AG04450 (cell line): Measurements from ENCODE around the gene KCNJ12. TPM values are rescaled to one million over a fixed set of nuclear protein-coding genes. Genes with fewer than 3 reads are reported as not detected.

ENCODE experiments used
- CTCF ChIA-PET: fragments of 300-600, 350-600 bp; formaldehyde crosslinking; extraction: SDS; loops from one replicate; lab custom pipeline; 2022; ENCODE audit warnings: antibody characterized with exemption, inconsistent platforms; lab: Charles Lee
- POLR2A ChIA-PET: fragments of 350-600 bp; formaldehyde crosslinking; extraction: SDS; loops from one replicate; lab custom pipeline; 2021; ENCODE audit warnings: antibody characterized with exemption, inconsistent platforms; lab: Yijun Ruan, JAX
- DNase-seq: peaks from one replicate; pipeline ENCODE4 v3.0.0-alpha.2; 2011; ENCODE audit warnings: low read depth, low spot score
- H3K27ac ChIP-seq: one replicate; pipeline ENCODE4 v1.5.1; 2012; ENCODE audit warnings: low read depth, low read length, control low read depth
- H3K27me3 ChIP-seq: one replicate; pipeline ENCODE4 v1.6.0; 2012; ENCODE audit warnings: low read length; ENCODE audit not compliant: control insufficient read depth, insufficient read depth
- H3K4me3 ChIP-seq: 2 replicates; pipeline ENCODE4 v1.5.1; 2011; ENCODE audit warnings: mild to moderate bottlenecking, low read depth, low read length, control low read depth
- H3K9me3 ChIP-seq: 2 replicates; pipeline ENCODE4 v1.5.1; 2012; ENCODE audit warnings: low read length; ENCODE audit not compliant: control insufficient read depth, insufficient read depth
- polyA plus RNA-seq: library from polyadenylated mRNA; depleted of rRNA; stranded (reverse); fragments of >200 nt; gene quantifications from 2 replicates; pipeline ENCODE4 v1.2.3, GENCODE V29; 2011
- TF ChIP-seq, protein P1 (sequence below): IDR thresholded peaks from 2 replicates; pipeline ENCODE4 v1.5.1; 2011; ENCODE audit warnings: low read depth, low read length, control low read depth, inconsistent platforms

Gene KCNJ12
- polyA plus RNA-seq, 1 experiment = 0.02 TPM

GRCh38 chr17:21373036-21373435, 3.1 kb upstream of the KCNJ12 start:
- ChIA-PET POLR2A (no interaction called here), CTCF (interaction anchor here (1.0 kb wide), 2 partner anchors 84 to 93 kb away, joined by 3 read pairs; no protein-coding TSS in a partner anchor)
- no peak for DNase-seq
- Histone ChIP-seq H3K27ac (no peak overlapping the region), H3K27me3 (peaks cover 46% of the 10 kb centered on the region), H3K4me3 (no peak overlapping the region), H3K9me3 (no peaks in the 10 kb centered on the region; the same call in 1 of the 2 replicates)
- TF ChIP-seq, protein P1, sequence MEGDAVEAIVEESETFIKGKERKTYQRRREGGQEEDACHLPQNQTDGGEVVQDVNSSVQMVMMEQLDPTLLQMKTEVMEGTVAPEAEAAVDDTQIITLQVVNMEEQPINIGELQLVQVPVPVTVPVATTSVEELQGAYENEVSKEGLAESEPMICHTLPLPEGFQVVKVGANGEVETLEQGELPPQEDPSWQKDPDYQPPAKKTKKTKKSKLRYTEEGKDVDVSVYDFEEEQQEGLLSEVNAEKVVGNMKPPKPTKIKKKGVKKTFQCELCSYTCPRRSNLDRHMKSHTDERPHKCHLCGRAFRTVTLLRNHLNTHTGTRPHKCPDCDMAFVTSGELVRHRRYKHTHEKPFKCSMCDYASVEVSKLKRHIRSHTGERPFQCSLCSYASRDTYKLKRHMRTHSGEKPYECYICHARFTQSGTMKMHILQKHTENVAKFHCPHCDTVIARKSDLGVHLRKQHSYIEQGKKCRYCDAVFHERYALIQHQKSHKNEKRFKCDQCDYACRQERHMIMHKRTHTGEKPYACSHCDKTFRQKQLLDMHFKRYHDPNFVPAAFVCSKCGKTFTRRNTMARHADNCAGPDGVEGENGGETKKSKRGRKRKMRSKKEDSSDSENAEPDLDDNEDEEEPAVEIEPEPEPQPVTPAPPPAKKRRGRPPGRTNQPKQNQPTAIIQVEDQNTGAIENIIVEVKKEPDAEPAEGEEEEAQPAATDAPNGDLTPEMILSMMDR = no peak

GRCh38 chr17:21373696-21374440, 2.3 kb upstream of the KCNJ12 start:
- no peaks in the 10 kb centered on the region; the same call in 1 of the 2 replicates for H3K9me3 ChIP-seq
- POLR2A ChIA-PET = no interaction called here
- no peak for DNase-seq
- TF ChIP-seq, protein P1 = no peak
- no peak overlapping the region for H3K27ac ChIP-seq
- CTCF ChIA-PET = no interaction called here
- H3K4me3 ChIP-seq = no peak overlapping the region
- peaks cover 54% of the 10 kb centered on the region for H3K27me3 ChIP-seq

- H3K27ac ChIP-seq = no peak overlapping the region
- no peaks in the 10 kb centered on the region; the same call in 1 of the 2 replicates for H3K9me3 ChIP-seq
- H3K4me3 ChIP-seq = no peak overlapping the region
- TF ChIP-seq, protein P1 = no peak
- POLR2A ChIA-PET = no interaction called here
- no peak for DNase-seq
- CTCF ChIA-PET = no interaction called here
- peaks cover 58% of the 10 kb centered on the region for H3K27me3 ChIP-seq
These were observed 1.6 kb upstream of the KCNJ12 start for GRCh38 chr17:21374441-21375161.

GRCh38 chr17:21375162-21375560, 996 bp upstream of the KCNJ12 start:
- ChIA-PET POLR2A (no interaction called here), CTCF (no interaction called here)
- TF ChIP-seq, protein P1 = no peak
- DNase-seq = no peak
- H3K4me3 ChIP-seq = no peak overlapping the region
- H3K9me3 ChIP-seq = no peaks in the 10 kb centered on the region; the same call in 1 of the 2 replicates
- H3K27me3 ChIP-seq = peaks cover 56% of the 10 kb centered on the region
- no peak overlapping the region for H3K27ac ChIP-seq

DNA sequence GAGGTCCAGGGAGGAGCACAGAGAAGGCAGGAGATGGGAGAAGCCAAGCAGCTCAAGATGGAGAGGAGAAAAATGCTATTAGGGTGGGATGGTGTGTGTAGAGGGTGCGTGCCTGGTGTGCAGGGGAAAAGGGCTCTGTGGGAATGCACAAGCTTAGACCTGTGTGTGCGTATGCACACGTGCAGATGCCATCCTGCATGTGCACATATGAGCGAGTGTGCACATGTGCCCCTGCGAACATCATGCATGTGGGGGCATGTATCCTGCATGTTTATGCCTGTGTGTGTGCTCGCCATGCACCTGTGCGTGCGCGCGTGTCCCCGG, 438 bp upstream of the KCNJ12 start:
- CTCF ChIA-PET = no interaction called here
- peaks cover 57% of the 10 kb centered on the region for H3K27me3 ChIP-seq
- no peak for DNase-seq
- POLR2A ChIA-PET = no interaction called here
- no peak overlapping the region for H3K27ac ChIP-seq
- TF ChIP-seq, protein P1 = no peak
- H3K4me3 ChIP-seq = no peak overlapping the region
- no peaks in the 10 kb centered on the region; the same call in 1 of the 2 replicates for H3K9me3 ChIP-seq
